Rectal smooth muscle tissue (tissue), 1 donor: ENCODE measurements around the gene MEFV.
"Not testable (repeated sequence)": the region's sequence is repeated elsewhere in the genome, so short reads cannot be mapped to it uniquely, and the experiment has no call there.

Experiments
- H3K27ac ChIP-seq: one replicate; pipeline ENCODE4 v1.7.0; 2013; ENCODE audit warnings: low read depth, low read length, inconsistent platforms
- H3K27me3 ChIP-seq: one replicate; pipeline ENCODE4 v1.7.0; 2013; ENCODE audit warnings: low read length; ENCODE audit not compliant: control insufficient read depth, insufficient read depth
- H3K36me3 ChIP-seq: one replicate; pipeline ENCODE4 v1.7.0; 2013; ENCODE audit warnings: low read length; ENCODE audit not compliant: control insufficient read depth, insufficient read depth
- H3K4me1 ChIP-seq: one replicate; pipeline ENCODE4 v1.7.0; 2013; ENCODE audit warnings: low read length; ENCODE audit not compliant: control insufficient read depth, insufficient read depth
- H3K4me3 ChIP-seq: one replicate; pipeline ENCODE4 v1.7.0; 2013; ENCODE audit warnings: low read length
- H3K9ac ChIP-seq: one replicate; pipeline ENCODE4 v1.7.0; 2013; ENCODE audit warnings: low read length

The MEFV gene

GRCh38 chr16:3234857-3235561 is 21.4 kb downstream of the MEFV start, which contains the start of gene ZNF200:
ZNF200 (minus strand) TSS chr16:3235158; CDS start chr16:3233755, 1,403 bp downstream.
- Histone ChIP-seq H3K27me3 (no peaks in the 10 kb centered on the region), H3K9ac (peak within 1 kb of the TSS; percentile 99), H3K4me3 (peak within 1 kb of the TSS; percentile 92), H3K36me3 (peaks cover 20% of the 10 kb centered on the region), H3K4me1 (no peaks in the 10 kb centered on the region), H3K27ac (peak within 1 kb of the TSS; percentile 99)

DNA sequence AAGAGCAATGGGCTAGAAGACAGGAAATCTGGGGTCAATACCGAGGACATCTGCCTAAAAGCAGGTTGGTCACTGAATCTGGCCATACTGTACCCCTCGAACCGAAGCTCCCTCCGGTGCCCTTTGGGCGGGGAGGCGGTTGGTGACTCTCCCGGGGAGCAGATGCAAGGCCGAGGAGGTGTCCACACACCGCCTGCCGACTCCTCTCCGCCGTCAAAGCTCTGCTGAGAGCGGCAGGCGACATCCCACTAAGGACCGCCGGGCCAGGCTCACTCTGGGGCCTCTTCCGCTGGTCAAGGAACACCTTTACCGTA is 21.9 kb downstream of the MEFV start:
- no peaks in the 10 kb centered on the region for H3K4me1 ChIP-seq
- peak overlapping the region; percentile 92 for H3K4me3 ChIP-seq
- H3K27ac ChIP-seq: peak overlapping the region; percentile 99
- H3K9ac ChIP-seq: peak overlapping the region; percentile 81
- no peaks in the 10 kb centered on the region for H3K27me3 ChIP-seq
- H3K36me3 ChIP-seq: peaks cover 24% of the 10 kb centered on the region

DNA sequence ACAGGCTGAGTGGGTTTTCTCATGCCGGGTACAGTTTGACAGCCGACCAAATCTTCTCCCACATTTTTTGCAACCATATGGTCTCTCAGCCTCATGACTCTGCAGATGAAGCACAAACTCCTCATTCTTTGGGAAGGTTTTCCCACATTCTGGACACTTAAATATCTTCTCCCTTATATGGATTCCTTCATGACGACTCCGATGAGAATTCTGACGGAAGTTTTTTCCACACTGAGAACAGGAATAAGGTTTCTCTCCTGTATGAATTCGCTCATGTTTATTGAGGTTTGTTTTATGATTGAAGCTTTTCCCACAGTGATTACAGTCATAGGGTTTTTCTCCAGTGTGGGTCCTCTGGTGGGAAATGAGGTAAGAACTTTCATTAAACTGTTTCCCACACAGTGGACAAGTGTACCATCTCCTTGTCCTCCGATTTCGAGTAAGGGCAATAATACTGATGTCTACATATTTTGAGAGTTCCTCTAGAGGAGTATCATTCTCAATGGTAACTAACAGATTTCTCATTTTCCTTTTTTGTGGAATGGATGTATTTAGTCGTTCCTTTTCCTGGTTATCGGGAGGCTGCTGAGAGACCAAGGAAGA is 32.4 kb downstream of the MEFV start:
- Histone ChIP-seq H3K9ac (no peak overlapping the region), H3K4me1 (no peaks in the 10 kb centered on the region), H3K27me3 (no peaks in the 10 kb centered on the region), H3K27ac (no peak overlapping the region), H3K4me3 (no peak overlapping the region), H3K36me3 (peaks cover 35% of the 10 kb centered on the region)

DNA sequence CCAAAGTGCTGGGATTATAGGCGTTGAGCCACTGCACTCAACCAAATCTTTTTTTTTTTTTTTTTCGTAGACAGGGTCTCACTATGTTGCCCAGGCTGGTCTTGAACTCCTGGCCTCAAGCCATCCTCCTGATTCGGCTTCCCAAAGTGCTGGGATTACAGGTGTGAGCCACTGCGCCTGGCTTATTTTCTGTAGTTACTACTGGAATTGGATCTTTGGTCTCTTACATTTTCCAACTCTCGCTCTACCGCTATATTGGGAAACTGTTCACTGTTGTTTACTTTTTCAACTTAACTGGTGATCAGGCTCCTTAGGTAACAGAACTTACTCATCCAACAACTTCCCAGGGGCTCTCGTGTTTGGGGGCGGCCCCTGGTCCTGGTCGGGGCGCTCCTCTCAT is 35.6 kb downstream of the MEFV start:
- no peak overlapping the region for H3K9ac ChIP-seq
- no peaks in the 10 kb centered on the region for H3K4me1 ChIP-seq
- no peaks in the 10 kb centered on the region for H3K27me3 ChIP-seq
- no peak overlapping the region for H3K27ac ChIP-seq
- no peak overlapping the region for H3K4me3 ChIP-seq
- peaks cover 26% of the 10 kb centered on the region for H3K36me3 ChIP-seq

GRCh38 chr16:3216263-3216640 is 40.2 kb downstream of the MEFV start:
- Histone ChIP-seq H3K27ac (no peak overlapping the region), H3K4me1 (no peaks in the 10 kb centered on the region)

DNA sequence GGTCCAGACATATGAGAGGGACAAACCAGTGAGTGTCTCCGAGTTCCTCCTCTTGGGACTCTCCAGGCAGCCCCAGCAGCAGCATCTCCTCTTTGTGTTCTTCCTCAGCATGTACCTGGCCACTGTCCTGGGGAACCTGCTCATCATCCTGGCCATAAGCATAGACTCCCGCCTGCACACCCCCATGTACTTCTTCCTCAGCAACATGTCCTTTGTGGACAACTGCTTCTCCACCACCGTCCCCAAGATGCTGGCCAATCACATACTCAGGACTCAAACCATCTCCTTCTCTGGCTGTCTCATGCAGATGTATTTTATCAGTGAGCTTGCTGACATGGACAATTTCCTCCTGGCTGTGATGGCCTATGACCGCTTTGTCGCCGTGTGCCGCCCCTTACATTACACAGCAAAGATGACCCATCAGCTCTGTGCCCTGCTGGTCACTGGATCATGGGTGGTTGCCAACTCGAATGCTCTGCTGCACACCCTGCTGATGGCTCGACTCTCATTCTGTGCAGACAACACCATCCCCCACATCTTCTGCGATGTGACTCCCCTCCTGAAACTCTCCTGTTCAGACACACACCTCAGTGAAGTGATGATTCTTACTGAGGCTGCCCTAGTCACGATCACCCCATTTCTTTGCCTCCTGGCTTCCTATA is 40.7 kb downstream of the MEFV start:
- H3K4me1 ChIP-seq: no peaks in the 10 kb centered on the region
- no peak overlapping the region for H3K9ac ChIP-seq
- no peaks in the 10 kb centered on the region for H3K36me3 ChIP-seq
- H3K27me3 ChIP-seq: no peaks in the 10 kb centered on the region
- H3K27ac ChIP-seq: no peak overlapping the region
- no peak overlapping the region for H3K4me3 ChIP-seq

More at GRCh38 chr16:3216263-3216640, 40.2 kb downstream of the MEFV start:
- no peak overlapping the region for H3K4me3 ChIP-seq
- no peaks in the 10 kb centered on the region for H3K27me3 ChIP-seq
- H3K9ac ChIP-seq: no peak overlapping the region
- no peaks in the 10 kb centered on the region for H3K36me3 ChIP-seq

GRCh38 chr16:3214904-3215600 is 41.4 kb downstream of the MEFV start:
- Histone ChIP-seq H3K27me3 (no peaks in the 10 kb centered on the region), H3K36me3 (no peaks in the 10 kb centered on the region), H3K27ac (no peak overlapping the region), H3K4me1 (no peaks in the 10 kb centered on the region), H3K9ac (no peak overlapping the region), H3K4me3 (no peak overlapping the region)

- Histone ChIP-seq H3K4me3 (no peak overlapping the region), H3K27me3 (peaks cover 4% of the 10 kb centered on the region), H3K4me1 (no peaks in the 10 kb centered on the region), H3K9ac (no peak overlapping the region), H3K27ac (no peak overlapping the region), H3K36me3 (no peaks in the 10 kb centered on the region)
Observed at GRCh38 chr16:3212567-3212966, 43.9 kb downstream of the MEFV start.

GRCh38 chr16:3212006-3212405 is 44.4 kb downstream of the MEFV start:
- Histone ChIP-seq H3K9ac (no peak overlapping the region), H3K4me3 (no peak overlapping the region), H3K27me3 (peaks cover 4% of the 10 kb centered on the region), H3K36me3 (no peaks in the 10 kb centered on the region), H3K27ac (no peak overlapping the region), H3K4me1 (no peaks in the 10 kb centered on the region)

DNA sequence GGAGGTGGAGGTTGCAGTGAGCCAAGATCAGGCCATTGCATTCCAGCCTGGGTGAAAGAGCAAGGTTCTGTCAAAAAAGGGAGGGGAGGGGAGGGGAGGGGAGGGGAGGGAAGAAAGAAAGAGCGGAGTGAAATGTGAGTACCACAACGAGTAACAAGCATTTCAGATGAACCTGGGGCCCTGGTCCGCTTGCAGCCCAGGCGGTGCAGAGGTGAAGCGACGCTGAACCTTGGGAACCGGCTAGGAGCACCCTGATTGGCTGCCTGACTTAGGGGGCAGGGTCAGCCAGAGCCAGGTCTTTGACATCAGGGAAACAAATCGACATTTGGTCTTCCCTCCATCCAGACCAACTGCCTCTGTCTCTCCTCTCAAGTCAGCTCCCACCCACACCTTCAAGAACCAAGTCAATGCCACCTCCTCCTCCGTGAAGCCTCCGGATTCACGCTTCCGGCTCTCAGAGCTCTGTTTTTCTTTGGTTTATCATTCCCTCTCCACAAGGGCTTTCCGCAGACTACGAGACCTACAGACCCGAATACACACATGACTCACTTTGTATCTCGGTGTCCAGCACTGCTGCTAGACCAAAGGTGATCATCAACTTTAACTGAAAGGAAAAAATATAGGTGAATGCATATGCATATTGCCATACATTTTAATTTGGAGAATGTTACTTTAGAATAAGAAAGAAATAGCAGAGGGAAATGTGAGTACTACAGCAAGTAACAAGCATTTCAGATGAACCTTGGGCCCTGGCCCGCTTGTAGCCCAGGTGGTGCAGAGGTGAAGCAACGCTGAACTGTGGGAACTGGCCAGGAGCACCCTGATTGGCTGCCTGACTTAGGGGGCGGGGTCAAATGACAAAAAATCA is 49.1 kb downstream of the MEFV start:
- no peaks in the 10 kb centered on the region for H3K36me3 ChIP-seq
- H3K27me3 ChIP-seq: peaks cover 4% of the 10 kb centered on the region

GRCh38 chr16:3205939-3206338 is 50.5 kb downstream of the MEFV start:
- H3K36me3 ChIP-seq, H3K4me3 ChIP-seq, H3K27ac ChIP-seq, H3K27me3 ChIP-seq, H3K9ac ChIP-seq, H3K4me1 ChIP-seq: not testable (repeated sequence)

More for the DNA sequence above, 49.1 kb downstream of the MEFV start:
- H3K4me3 ChIP-seq: no peak overlapping the region
- no peak overlapping the region for H3K9ac ChIP-seq
- no peaks in the 10 kb centered on the region for H3K4me1 ChIP-seq
- H3K27ac ChIP-seq: no peak overlapping the region
